ENCODE results near the gene GRIP2. TPM values are rescaled to one million over a fixed set of nuclear protein-coding genes. Genes with fewer than 3 reads are reported as not detected.

GRIP2 gene
- total RNA-seq, 2 experiments from 2014 or later, result not detected

DNA sequence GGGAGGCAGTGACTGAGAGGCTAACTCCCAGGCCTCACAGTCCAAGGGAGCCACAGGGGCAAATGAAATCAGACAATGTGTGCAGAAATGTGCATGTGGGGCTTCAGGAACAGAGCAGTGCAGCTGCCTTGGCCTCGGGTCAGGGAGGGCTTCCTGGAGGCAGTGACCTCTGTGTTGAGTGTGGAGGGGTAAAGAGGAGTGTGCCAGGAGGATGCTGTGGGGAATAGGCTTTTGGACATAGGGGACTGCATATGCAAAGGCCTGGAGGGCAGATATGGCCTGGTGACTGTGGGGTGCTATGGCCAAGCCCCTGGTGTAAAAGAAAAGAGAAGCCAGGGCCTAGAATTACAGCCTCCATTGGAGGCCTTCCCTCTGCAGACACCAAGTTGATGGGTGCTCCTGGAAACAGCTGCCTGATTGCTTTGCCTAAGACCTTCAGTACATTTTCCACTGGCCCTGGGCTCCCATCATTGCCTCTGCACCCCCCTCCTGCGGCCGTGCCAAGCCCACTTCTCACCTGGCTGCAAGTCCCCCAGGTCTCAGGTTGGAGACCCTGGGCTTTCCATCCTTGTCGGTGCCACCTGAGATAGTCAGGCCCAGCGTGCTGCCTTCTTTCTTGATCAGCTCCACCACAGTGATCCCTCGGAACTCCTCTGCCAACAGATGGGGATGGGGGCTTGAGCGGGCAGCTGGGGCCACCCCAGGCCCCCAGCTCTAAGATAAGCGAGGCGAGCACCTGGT lies 15.1 kb downstream of the GRIP2 start:
- Mint-ChIP-seq H3K9me3 (ENCODE audit: low read depth) (no peaks in the 10 kb centered on the region), H3K4me3 (no peak overlapping the region), H3K4me1 (no peaks in the 10 kb centered on the region), H3K27me3 (peaks cover 2% of the 10 kb centered on the region), H3K36me3 (ENCODE audit: low read depth) (no peaks in the 10 kb centered on the region), H3K27ac (no peak overlapping the region)
- intact Hi-C loops (cut with DNase I, micrococcal nuclease), result no loop called here
- DNase-seq (no peak), ATAC-seq (no peak)
- CTCF ChIA-PET, result interaction anchor here (0.5 kb wide), 1 partner anchor 386 kb away, joined by 4 read pairs; no protein-coding TSS in a partner anchor
- POLR2A ChIA-PET, result no interaction called here

DNA sequence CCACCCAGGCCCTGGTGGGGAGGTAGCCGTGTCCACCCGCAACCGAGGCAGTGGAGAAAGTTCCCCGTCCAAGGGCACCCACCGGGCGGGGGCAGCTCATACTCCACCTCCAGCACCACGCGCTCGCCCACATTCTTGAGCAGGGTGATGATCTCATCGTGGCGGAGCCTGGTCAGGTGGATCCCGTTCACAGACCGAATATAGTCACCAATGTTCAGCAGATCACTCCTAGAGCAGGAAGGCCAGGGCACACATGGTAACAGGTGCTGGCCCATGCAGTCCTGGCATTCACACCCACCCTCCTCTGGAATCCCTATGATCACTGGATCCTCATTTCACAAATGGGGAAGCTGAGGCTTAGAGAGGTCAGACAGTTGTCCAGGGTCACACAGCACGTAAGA lies 15.8 kb downstream of the GRIP2 start:
- Mint-ChIP-seq H3K4me3 (no peak overlapping the region), H3K27me3 (peaks cover 2% of the 10 kb centered on the region), H3K9me3 (ENCODE audit: low read depth) (no peaks in the 10 kb centered on the region), H3K4me1 (no peaks in the 10 kb centered on the region), H3K27ac (no peak overlapping the region), H3K36me3 (ENCODE audit: low read depth) (no peaks in the 10 kb centered on the region)
- ChIA-PET CTCF (no interaction called here), POLR2A (no interaction called here)
- DNase-seq, result no peak
- ATAC-seq, result no peak
- intact Hi-C loops (cut with DNase I, micrococcal nuclease), result no loop called here

GRCh38 chr3:14523792-14524191 lies 16.4 kb downstream of the GRIP2 start:
- ChIA-PET POLR2A (interaction anchor here (0.6 kb wide), 1 partner anchor 310 kb away, joined by 3 read pairs; no protein-coding TSS in a partner anchor), CTCF (no interaction called here)
- intact Hi-C loops (cut with DNase I, micrococcal nuclease), result no loop called here
- DNase-seq (no peak), ATAC-seq (no peak)
- Mint-ChIP-seq H3K9me3 (ENCODE audit: low read depth) (no peaks in the 10 kb centered on the region), H3K27me3 (peaks cover 2% of the 10 kb centered on the region), H3K27ac (no peak overlapping the region), H3K4me3 (no peak overlapping the region), H3K36me3 (ENCODE audit: low read depth) (no peaks in the 10 kb centered on the region), H3K4me1 (no peaks in the 10 kb centered on the region)

GRCh38 chr3:14522768-14523167 lies 17.4 kb downstream of the GRIP2 start:
- POLR2A ChIA-PET, result no interaction called here
- Mint-ChIP-seq H3K36me3 (ENCODE audit: low read depth) (no peaks in the 10 kb centered on the region), H3K4me1 (no peaks in the 10 kb centered on the region), H3K27ac (no peak overlapping the region), H3K4me3 (no peak overlapping the region), H3K27me3 (no peaks in the 10 kb centered on the region), H3K9me3 (ENCODE audit: low read depth) (no peaks in the 10 kb centered on the region)
- ATAC-seq, result no peak
- intact Hi-C loops (cut with DNase I, micrococcal nuclease), result no loop called here
- DNase-seq, result no peak
- CTCF ChIA-PET, result no interaction called here

- no peak overlapping the region for H3K27ac Mint-ChIP-seq
- no peaks in the 10 kb centered on the region for H3K36me3 Mint-ChIP-seq (ENCODE audit: low read depth)
- CTCF ChIA-PET, result interaction anchor here (1.2 kb wide), 1 partner anchor 13 kb away, joined by 3 read pairs; no protein-coding TSS in a partner anchor
- DNase-seq, result no peak
- H3K4me1 Mint-ChIP-seq, result no peaks in the 10 kb centered on the region
- intact Hi-C loops (cut with DNase I, micrococcal nuclease), result no loop called here
- H3K9me3 Mint-ChIP-seq (ENCODE audit: low read depth), result no peaks in the 10 kb centered on the region
- H3K27me3 Mint-ChIP-seq, result no peaks in the 10 kb centered on the region
- POLR2A ChIA-PET, result no interaction called here
- no peak for ATAC-seq
- H3K4me3 Mint-ChIP-seq, result no peak overlapping the region
Measured at GRCh38 chr3:14522129-14522691, 17.9 kb downstream of the GRIP2 start.

DNA sequence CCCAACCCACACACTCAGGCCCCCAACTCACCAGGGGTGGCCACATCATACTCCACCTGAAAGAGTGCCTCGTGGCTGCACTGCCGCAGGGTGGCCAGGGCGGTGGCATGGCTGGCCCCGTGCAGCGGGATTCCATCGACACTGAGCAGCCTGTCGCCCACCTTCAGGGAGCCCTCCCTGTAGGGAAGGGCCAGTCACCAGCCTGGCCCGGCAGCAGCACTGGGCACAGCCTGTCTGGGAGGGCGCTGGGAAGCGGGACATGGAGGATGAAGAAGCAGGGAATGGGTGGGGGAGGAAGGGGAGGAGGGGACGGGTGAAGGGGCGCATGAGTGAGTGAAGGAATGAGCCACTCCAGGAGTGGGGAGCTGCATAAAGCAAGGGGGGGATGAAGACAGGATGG lies 18.5 kb downstream of the GRIP2 start:
- H3K27ac Mint-ChIP-seq, result no peak overlapping the region
- POLR2A ChIA-PET, result no interaction called here
- H3K4me3 Mint-ChIP-seq, result no peak overlapping the region
- no peaks in the 10 kb centered on the region for H3K27me3 Mint-ChIP-seq
- CTCF ChIA-PET, result interaction anchor here (1.2 kb wide), 1 partner anchor 12 kb away, joined by 3 read pairs; no protein-coding TSS in a partner anchor
- H3K9me3 Mint-ChIP-seq (ENCODE audit: low read depth), result no peaks in the 10 kb centered on the region
- H3K36me3 Mint-ChIP-seq (ENCODE audit: low read depth), result no peaks in the 10 kb centered on the region
- intact Hi-C loops (cut with DNase I, micrococcal nuclease), result no loop called here
- ATAC-seq (no peak), DNase-seq (no peak)
- H3K4me1 Mint-ChIP-seq, result no peaks in the 10 kb centered on the region

DNA sequence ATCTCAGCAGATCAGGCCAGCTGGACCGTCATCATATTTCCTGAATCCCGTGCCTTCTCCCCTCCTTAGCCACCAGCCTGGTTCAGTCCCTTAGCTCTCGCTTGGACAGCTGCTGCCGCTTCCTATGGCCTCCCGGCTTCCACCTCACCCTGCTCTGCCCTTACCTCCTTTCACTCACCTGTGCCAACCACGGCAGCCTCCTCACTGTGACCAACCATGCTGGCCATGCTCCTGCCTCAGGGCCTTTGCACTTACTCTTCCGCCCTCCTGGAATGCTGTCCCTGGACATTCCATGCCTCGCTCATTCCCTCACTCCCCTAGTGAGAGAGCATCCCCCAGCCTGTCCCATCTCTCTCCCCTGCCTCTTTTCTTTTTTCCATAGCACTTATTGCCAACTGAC lies 19.2 kb downstream of the GRIP2 start:
- CTCF ChIA-PET, result no interaction called here
- Mint-ChIP-seq H3K27ac (no peak overlapping the region), H3K4me3 (no peak overlapping the region), H3K27me3 (no peaks in the 10 kb centered on the region), H3K4me1 (no peaks in the 10 kb centered on the region), H3K36me3 (ENCODE audit: low read depth) (no peaks in the 10 kb centered on the region), H3K9me3 (ENCODE audit: low read depth) (no peaks in the 10 kb centered on the region)
- intact Hi-C loops (cut with DNase I, micrococcal nuclease), result no loop called here
- POLR2A ChIA-PET, result no interaction called here
- DNase-seq (no peak), ATAC-seq (no peak)

- Mint-ChIP-seq H3K4me3 (no peak overlapping the region), H3K4me1 (no peaks in the 10 kb centered on the region), H3K36me3 (ENCODE audit: low read depth) (no peaks in the 10 kb centered on the region), H3K9me3 (ENCODE audit: low read depth) (no peaks in the 10 kb centered on the region), H3K27ac (no peak overlapping the region), H3K27me3 (no peaks in the 10 kb centered on the region)
- ATAC-seq (no peak), DNase-seq (no peak)
- intact Hi-C loops (cut with DNase I, micrococcal nuclease), result no loop called here
- POLR2A ChIA-PET, result no interaction called here
- CTCF ChIA-PET, result interaction anchor here (1.2 to 1.6 kb wide), 2 partner anchors 12 to 316 kb away, joined by 3 to 7 read pairs; no protein-coding TSS in a partner anchor
Measured at GRCh38 chr3:14520149-14520548, 20.0 kb downstream of the GRIP2 start.

GRCh38 chr3:14519406-14519805 lies 20.7 kb downstream of the GRIP2 start:
- Mint-ChIP-seq H3K4me3 (no peak overlapping the region), H3K27me3 (no peaks in the 10 kb centered on the region), H3K36me3 (ENCODE audit: low read depth) (no peaks in the 10 kb centered on the region), H3K27ac (no peak overlapping the region), H3K4me1 (no peaks in the 10 kb centered on the region), H3K9me3 (ENCODE audit: low read depth) (no peaks in the 10 kb centered on the region)
- ATAC-seq, result no peak
- CTCF ChIA-PET, result interaction anchor here (1.2 to 1.6 kb wide), 2 partner anchors 11 to 315 kb away, joined by 3 to 7 read pairs; no protein-coding TSS in a partner anchor
- POLR2A ChIA-PET, result no interaction called here
- DNase-seq, result no peak
- intact Hi-C loops (cut with DNase I, micrococcal nuclease), result no loop called here

DNA sequence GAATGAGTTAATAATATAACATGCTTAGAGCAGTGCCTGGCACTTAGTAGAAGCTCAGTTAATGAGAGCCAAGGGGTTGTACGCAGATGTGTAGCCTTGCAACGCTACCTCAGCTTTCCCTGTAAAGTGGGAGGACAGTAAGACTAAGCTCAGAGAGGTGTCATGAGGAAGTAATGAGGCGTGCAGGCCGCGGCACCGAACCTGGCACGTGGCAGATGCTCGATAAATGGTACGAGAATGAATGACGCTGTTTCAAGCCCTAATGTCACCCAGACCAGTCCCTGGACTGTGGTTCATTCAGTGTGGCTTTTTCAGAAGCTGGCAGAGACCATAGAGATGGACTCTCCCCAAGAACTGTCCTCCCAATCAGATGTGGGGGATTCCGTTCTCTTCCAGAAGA lies 21.2 kb downstream of the GRIP2 start:
- no peak for ATAC-seq
- Mint-ChIP-seq H3K4me1 (no peaks in the 10 kb centered on the region), H3K36me3 (ENCODE audit: low read depth) (no peaks in the 10 kb centered on the region), H3K27me3 (no peaks in the 10 kb centered on the region), H3K27ac (no peak overlapping the region), H3K4me3 (no peak overlapping the region), H3K9me3 (ENCODE audit: low read depth) (no peaks in the 10 kb centered on the region)
- intact Hi-C loops (cut with DNase I, micrococcal nuclease), result no loop called here
- CTCF ChIA-PET, result interaction anchor here (1.2 to 1.6 kb wide), 2 partner anchors 10 to 314 kb away, joined by 3 to 7 read pairs; no protein-coding TSS in a partner anchor
- no peak for DNase-seq
- POLR2A ChIA-PET, result no interaction called here

GRCh38 chr3:14518432-14518802 lies 21.7 kb downstream of the GRIP2 start:
- Mint-ChIP-seq H3K27ac (no peak overlapping the region), H3K27me3 (no peaks in the 10 kb centered on the region), H3K4me3 (no peak overlapping the region), H3K36me3 (ENCODE audit: low read depth) (no peaks in the 10 kb centered on the region), H3K9me3 (ENCODE audit: low read depth) (no peaks in the 10 kb centered on the region), H3K4me1 (no peaks in the 10 kb centered on the region)
- ATAC-seq (no peak), DNase-seq (no peak)
- POLR2A ChIA-PET, result no interaction called here
- CTCF ChIA-PET, result interaction anchor here (1.0 to 1.6 kb wide), 2 partner anchors 314 to 403 kb away, joined by 3 read pairs; no protein-coding TSS in a partner anchor
- intact Hi-C loops (cut with DNase I, micrococcal nuclease), result no loop called here
